SH-SY5Y (cell line): ENCODE results near the gene CPNE5.

Experiments
- GATA2 ChIP-seq: IDR thresholded peaks from 2 replicates; pipeline ENCODE4 v1.6.1; 2011; ENCODE audit warnings: mild to moderate bottlenecking, low read depth, low read length
- GATA3 ChIP-seq: IDR thresholded peaks from 2 replicates; pipeline ENCODE4 v1.6.1; 2011; ENCODE audit warnings: low read depth, mild to moderate bottlenecking, low read length, moderate library complexity

- TF ChIP-seq GATA2 (no peak), GATA3 (no peak)
Measured at GRCh38 chr6:36871686-36872085, 32.4 kb upstream of the CPNE5 start.
